Dedifferentiated amniotic fluid mesenchymal stem cell (primary cell): ENCODE measurements around the gene QRICH2.
A peak's percentile ranks its signal among the peaks of the same experiment; 100 is the strongest.
"Not testable (repeated sequence)": the region's sequence is repeated elsewhere in the genome, so short reads cannot be mapped to it uniquely, and the experiment has no call there.

ENCODE experiments used
- DNase-seq: peaks from one replicate; pipeline ENCODE4 v3.0.0-alpha.2; 2016; ENCODE audit errors: extremely low spot score

Gene QRICH2

DNA sequence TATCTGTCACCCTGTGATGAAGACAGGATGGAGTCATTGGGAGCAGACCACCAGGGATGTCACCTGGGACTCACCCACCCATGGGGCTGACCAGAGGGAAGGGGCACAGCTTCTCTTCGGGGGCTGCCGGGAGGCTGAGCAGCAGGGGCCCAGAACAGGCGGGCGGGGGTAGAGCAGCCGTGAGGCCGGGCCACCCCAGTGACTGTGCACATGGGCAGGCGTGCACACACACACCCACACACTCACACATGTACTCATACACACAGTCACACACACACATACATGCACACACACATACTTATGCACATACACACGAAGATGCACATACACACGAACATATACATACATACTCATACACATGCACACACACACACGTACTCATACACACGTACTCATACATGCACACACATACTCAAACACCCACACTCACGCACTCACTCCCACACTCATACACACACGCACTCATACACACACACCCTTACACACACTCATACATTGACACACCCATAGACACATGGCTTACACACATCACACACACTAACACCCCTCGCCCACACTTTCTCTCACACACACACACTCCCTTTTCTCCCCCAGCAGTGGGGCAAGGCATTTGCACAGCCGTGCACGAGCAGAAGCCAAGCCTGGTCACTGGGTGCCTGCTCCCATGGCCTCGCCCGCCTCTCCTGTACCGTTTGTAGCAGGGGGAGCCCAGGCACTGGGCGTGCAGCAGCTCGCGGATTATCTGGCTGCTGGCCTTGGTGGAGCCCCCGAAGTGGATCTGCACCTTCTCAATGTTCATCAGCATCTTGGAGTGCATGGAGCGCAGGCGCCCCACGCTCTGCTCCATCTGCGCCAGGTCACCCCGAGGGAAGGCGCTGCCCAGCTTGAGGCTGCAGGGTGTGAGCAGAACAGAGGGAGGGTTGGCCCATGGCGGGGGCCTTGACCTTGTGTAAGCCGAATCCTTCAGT, 30.5 kb downstream of the QRICH2 start:
- DNase-seq, result no peak

DNA sequence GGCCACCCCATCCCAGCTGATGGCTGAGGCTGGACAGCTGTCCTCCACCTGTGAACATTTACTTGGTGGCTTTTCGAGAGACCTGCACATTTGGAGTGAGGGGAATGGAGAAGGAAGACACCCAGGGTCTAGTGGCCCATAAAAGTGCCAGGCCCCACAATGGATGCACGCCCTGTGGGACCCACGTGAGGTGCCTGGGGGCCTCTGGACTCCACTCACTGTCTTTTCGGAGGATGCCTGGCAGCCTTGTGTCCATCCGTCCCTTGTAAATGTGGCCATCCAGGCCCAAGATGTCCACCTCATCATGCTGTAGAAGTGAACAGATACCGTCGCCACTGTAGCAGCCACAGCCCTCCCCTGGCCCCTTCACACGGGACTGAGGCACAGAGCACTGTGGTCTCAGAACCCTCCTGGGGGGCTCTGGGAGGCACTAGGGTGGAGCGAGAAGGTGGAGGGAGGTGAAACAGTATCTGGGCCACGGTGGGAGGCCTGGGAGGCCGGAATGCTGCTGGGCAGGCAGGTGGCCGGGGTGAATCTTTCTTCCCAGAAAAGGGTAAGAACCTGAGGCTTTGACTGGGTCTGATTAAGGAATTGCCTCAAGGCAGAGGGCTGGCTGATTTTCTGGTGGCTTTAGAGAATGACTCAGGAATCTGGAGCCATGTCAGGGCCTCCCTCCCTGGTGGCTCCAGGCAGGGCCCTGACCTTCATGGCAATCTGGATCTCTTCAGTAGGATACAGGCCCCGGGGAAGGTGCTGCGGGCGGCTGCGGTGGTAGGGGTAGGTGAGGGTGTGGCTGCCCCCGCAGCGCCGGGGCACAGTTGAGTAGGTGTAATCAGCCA, 31.4 kb downstream of the QRICH2 start:
- DNase-seq, result peak; percentile 53

DNA sequence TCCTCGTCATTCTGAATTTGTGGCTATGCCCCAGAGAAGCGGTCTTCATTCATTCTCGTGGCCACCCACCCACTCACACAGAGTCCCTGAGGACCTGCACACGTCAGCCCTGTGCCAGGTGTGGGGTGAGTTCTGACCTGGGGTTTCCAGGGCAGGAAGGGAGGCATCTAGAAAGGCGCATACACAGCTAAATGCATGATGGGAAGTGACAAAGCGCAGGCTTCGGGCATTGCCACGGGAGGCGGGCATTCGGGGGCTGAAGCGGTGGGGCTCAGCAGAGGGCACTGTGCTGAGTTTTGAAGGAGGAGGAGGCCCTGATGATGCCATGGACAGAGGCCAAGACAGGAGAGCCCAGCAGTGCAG, 32.0 kb downstream of the QRICH2 start:
- DNase-seq, result no peak

DNA sequence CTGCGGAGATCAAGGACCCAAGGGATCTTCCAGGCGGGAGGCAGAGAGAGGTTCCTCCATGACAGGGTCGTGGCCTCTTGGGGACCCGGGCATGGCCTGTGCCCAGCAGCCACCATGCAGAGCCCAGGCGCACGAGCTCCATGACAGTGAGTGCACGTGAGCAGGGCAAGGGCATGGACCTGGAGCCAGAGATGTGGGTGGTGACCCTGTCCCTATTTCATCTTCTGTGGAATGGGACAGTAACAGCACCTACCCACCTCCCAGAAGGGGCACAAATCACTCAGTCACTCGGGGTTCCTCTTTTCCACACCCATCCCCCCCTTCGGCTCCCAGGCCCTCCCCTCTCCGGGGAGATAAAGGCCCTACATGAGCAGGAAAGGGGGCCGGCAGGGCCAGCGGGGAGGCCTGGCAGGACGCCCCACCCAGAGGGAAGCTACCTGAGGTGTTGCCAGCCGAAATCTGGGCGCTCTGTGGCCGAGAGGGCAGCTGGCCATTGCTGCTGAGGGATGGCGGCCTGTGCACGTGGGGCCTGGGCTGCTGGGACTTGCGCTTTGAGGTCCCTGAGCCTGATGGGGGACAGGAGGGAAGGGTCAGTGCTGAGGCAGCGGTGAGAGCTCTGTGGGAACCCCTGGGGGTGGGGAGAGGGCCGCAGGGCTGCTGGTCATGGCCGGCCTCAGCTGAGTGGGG, 32.6 kb downstream of the QRICH2 start:
- no peak for DNase-seq

DNA sequence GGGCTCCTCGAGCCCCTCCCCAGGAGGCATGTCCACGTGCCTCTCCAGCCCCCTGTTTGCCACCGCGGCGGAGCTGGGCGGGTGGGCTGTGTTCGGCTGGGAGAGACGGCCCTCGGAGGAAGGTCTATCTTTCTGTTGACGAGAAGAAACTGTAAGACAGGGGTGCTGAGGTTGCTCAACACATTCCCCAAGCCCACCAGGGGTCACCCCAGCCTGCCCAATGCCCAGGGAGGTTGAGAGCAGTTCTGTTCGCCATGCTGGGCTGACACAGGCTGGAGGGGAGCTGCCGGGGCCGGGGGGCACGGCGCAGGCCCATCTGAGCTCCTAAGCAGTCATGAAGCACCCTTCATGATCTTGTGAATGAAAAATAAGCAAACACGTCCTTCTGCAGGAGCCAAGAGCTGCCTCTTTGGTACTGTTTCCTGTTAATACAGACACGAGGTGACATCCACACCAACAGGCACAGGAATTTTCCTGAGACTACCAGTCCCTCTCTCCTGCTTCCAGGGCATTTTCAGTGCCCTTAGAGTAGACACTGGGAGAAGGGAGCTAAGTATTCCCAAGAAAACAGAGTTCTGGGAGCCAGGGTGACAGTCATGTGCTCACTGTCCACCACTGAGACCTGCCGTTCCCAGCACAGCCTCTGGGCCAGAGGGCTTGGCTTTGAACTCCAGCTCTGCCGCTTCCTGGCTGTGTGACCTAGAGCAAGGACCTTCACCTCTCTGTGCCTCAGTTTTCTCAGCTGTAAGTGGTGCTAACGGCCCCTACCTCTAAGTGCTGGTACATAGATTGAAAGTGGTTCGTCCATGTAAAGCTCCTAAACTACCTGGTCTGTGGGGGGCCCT, 33.7 kb downstream of the QRICH2 start:
- no peak for DNase-seq

DNA sequence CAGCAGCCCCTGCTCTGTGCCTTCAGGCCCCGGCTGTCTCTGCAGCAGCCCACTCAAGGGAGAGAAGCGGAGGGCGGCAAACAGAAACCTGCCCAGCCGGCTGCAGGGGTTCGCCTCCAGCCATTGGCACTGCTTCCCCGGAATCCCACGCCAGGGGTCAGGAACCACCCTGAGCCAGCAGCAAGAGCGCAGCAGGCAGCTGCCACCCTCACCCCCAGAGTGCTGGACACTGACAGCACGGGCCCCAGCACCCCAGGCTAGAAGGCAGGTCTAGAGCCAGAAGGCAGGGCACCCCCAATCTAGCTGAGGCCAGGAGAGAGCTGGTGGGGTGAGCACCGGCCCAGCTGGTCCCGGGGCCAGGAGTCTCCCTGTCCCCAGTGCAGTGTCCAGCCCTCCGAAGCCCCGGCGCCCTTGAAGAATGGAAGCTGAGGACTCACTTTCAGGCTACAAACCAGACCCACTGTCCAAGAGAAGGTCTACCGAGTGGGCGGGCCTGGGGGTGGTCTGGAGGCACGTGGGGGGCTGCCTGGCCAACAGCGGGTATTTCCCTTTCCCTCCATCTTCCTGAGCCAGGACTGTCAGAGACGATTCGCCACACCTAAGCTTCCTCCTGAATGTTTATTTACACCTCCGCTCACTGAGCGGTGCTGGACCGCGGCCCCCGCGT, 34.5 kb downstream of the QRICH2 start:
- DNase-seq, result no peak

DNA sequence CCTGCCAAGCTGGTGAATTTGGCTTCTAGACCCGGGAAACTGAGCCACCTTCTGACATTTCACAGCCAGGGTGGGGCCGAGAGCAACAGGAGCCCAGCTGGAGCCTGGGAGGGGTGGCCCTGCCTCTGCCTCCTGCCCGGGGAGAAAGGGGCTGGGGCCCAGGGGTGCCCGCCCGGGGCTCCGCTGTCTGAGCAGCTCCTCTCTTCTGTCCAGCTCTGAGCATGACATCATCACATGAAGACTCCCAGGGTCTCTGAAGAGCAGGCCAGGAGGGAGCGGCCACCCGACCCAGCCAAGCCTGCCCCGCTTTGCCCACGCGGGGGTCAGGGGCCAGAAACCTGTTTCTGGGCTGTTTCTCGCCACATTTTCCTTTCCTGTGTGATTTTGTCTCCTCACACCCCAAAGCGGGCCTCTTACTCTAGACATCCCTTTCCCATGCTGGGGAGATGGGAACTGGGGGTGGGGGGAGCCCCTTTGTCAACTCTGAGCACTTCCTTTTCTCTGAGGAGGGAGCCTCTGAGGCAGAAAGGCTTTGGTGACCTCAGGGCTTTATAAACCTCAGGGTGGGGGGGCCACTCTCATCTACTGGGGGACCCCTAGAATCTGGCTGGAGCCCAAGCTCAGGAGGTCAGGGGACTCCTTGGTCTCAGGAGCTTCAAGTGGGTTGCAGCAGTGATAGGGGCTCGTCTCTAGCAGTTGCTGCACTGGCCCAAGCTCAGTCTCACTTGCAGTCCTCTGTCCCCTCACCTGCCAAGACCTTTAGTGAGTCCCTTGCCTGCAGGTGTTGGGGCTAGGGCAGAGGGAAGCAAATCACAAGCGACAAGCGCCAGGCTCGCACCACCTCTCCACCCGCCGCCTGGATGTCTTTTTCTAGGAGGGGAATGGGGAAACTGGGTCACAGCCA, 35.3 kb downstream of the QRICH2 start:
- DNase-seq, result no peak

DNA sequence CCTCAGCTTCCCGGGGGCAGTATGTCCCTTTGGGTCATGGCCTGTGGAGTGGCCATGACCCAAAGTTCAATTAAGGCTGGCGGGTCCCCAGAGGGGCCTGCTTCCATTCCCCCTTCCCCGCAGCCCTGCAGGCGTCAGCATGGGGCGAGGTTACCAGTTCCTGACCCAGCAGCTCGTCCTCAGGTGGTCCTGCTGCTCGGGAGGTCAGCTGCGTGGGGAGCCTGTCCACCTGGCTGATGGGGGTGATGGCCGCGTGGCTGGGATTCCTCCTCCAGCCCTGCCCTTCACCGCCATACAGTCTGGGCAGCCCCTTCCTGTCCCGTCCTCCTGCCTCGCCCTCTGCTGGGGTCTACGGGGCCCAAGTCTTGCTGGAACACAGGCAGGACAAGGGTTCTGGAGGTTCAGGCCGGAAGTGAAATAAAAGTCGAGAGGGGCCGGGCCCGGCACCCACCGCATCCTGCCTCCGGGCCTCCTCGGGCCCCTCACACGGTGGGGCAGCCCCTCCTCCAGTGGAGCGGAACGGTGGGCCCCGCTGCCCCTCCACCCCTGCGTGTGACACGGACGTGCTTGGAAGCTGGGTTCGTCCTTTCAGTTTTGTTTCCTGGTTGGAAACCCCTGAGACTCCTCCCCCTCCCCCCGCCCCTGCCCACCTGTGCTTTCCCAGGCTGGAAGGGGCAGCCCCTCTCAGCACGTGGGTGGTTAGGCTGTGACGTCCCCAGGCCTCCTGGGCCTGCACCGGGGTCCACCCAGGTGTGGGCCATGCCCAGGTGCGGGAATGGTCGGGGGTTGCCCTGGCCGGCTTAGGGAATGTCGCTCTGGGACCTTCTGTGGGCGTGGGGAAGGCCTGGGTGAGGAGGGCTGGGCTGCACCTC, 36.2 kb downstream of the QRICH2 start:
- no peak for DNase-seq

DNA sequence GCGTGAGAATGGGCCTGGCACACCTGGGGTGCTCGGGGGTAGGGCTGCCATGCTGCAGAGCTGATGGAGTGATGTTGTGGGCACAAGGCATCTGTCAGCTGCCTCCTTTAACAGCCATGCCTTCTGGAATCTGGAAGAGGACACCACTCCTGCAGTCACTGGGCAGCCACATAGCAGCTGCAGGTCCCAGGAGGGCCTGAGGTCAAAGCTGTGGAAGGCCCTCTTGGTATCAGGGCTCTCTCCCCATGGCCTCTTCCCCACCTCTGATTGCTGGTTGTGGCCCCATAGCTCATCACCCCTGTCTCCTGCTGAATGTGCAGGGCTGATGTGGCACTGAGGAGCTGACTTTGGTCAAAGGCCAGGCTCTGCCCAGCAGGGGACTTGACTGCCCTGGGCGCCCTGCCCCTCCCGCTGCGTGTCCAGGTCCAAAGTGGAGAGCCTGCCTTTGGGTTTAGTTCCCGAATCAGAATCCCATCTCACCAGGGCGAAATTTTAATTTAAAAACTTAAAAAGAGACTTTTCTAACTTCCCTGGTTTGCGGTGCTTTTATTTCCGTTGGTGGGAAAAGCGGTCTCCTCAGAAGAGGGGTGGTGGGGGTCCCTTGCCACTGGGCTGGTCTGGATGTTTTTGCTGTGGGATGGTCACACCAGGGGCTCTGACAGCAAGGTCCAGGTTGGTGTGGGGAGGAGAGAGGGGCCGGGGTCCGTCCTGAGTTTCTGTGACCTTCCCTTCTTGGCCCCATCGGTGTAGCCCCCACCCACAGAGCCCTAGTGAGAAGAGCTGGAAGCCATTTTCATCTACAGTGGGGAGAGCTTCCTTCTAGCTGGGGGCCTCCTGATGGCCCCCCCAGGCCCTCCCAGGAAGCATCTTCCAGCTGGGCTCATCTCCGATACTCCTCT, 37.1 kb downstream of the QRICH2 start:
- DNase-seq, result no peak

DNA sequence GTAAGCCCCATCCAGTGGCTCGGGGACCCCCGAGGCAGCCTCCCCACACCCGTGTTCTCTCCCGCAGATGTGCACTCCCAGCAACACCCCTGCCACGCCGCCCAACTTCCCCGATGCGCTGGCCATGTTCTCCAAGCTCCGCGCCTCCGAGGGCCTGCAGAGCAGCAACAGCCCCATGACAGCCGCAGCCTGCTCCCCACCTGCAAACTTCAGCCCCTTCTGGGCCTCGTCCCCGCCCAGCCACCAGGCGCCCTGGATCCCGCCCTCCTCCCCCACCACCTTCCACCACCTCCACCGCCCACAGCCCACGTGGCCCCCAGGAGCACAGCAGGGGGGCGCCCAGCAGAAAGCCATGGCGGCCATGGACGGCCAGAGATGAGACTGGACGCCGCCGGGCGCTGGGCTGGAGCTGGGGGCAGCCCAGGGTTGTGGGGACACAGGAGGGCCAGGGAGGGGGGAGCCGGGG, 37.9 kb downstream of the QRICH2 start:
- DNase-seq, result no peak

DNA sequence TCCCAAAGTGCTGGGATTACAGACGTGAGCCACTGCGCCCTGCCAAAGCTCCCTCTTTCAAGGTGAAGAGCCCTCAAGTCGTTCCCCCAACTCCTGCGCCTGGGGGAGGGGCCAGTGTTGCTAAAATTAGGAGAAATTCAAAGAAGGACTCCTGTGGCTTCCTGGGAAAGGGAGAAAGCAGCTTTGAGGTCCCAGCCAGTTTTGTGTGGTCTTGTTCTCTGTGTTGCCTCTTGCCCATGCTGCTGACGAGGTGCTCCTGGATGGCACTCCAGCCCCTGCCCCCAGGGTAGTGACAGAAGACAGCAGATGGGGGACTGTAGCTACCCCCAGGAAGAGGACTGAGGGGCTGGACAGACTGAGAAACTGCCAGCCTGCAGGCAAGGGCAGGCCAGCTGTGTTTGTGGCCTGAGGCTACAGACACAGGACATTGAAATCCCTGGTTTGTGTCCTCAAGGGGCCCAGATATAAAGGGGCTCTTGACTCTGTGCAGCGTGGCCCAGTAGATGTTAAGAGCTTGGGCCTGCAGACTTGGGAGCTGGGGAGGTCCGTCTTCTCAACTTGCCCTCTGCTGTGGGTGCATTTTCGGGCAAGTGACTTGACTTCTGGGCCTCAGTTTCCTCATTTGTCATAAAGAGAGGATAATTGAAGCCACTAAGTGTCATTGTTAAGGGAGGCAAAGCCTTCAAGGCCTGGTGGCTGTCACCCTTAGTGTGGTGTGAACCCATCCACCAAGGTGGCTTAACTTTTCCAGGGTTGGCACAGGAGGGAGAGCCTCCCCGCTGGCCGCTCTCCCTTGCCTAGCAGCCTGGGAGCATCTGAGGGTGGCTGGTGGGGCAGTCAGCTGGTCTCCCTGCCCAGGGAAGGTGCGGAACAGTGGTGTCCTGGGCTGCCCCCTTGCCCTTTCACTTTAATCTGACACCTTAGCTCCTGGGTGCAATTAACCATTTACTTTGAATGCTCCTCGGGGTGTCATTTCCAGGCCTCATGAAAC, 38.8 kb downstream of the QRICH2 start:
- DNase-seq, result no peak

DNA sequence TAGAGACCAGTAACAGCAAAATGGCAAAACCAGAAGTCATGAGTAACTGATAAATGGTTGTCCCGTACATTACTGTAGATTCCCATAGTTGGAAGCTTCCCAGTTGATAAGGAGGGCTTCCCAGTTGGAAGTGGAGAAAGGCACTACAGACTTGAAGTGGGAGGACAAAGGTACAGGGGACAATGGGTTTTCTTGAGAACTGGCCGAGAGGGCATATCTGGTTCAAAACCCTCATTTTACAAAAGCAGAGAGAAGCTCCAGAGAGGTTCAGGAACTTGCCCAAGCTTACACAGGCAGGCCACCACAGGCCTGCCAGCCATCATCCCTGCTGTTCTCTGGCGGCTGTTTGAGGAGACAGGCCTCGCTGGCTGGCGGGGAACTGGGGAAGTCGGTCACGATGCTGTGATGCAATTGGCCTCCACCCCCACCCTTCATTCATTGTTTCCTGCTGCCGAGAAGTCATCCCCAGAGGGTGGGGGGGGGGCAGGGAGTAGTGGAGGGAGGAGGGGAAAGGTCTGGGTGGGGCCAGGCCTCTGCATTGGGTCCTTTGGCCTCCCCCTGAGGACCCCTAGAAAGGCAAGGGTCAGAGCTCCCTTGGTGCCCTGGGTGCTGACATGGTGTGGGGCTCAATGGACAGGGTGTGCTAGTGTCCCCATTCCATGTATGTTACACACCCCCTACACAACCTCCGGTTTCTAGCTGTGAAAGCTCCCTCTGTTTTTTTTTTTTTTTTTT, 39.9 kb downstream of the QRICH2 start:
- DNase-seq, result no peak

DNA sequence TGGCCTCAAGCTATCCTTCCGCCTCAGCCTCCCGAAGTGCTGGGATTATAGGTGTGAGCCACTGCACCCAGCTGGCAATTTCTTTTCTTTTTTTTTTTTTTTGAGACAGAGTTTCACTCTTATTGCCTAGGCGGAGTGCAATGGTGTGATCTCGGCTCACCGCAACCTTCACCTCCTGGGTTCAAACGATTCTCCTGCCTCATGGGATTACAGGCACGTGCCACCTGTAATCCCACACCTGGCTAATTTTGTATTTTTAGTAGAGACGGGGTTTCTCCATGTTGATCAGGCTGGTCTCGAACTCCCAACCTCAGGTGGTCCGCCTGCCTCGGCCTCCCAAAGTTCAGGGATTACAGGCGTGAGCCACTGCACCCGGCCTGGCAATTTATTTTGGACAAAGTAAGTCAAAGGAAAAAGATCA, 40.5 kb downstream of the QRICH2 start:
- DNase-seq, result not testable (repeated sequence)

DNA sequence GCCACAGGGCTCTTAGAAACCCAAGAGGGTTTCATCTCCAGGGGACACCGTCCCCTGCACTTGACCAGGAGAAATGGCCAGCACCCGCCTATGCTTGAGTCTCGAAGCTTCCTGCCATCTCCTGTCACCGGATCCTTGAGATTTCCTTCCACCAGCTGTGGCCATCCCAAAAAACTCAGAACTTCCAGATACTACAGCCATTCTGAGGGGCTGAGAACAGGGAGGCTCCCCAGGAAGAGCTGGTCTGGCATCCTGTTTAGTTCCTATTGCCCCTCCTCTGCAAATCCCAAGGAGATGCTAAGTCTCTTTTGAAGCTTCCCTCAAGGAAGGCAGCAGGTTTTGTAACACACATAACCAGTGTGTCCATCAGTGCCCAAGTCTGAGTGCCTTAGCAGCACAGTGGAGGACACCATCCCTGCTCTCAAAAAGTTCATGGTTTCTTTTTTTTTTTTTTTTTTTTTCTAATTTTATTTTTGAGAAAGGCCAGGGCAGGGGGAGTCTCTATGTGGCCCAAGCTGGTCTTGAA, 41.0 kb downstream of the QRICH2 start:
- DNase-seq, result no peak

DNA sequence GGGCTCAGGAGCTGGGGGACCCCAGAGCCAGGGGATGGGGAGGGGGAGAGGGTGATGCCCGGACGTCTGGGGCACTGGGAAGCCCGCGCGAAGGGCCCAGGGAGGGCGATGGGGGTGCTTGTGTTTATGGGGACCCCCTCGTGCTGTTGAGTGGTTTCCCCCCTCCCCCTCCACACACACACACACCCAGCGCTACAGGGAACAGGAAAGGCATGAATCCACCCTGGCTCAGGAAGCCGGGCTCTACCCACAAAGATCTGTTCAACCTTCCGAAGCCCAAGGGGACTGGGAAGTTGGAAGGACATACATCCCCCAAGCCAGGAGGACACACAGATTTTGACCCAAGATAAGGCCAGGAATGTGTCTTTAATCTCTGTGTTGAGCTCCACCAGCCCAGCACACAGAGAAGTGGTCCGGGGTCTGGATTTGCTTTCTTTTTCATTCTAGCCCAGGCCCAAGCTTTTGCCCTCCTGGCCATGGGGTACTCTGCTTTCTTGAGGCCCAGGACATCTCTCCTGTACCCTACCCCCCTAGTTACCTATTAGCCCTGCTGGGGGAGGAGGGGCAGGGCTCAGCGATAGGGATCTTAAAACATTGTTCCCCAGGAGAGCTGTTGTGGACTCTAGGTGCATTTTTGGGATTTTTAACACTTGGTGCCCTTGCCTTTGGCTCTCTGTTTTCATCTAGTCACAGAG, 41.7 kb downstream of the QRICH2 start:
- DNase-seq, result no peak
